ENCODE data around the gene TBX2. TPM values are rescaled to one million over a fixed set of nuclear protein-coding genes. Genes with fewer than 3 reads are reported as not detected.
A peak's percentile ranks its signal among the peaks of the same experiment; 100 is the strongest.

TBX2 gene
- total RNA-seq, 4 donors from 2014 or later = 19.0 to 33.6 (median 22.8) TPM

- WGBS, 2 donors (ENCODE audit: low coverage in 1 of 2) = 0% methylated on average over 1 of the region's 67 CpGs; no CpG with 5 or more reads in 1 of the 2 donors
- Histone ChIP-seq H3K4me1 (peaks cover 0 to 75% (median 23%) of the 10 kb centered on the region in 3 donors), H3K4me3 (peak overlapping the region; percentile 26 to 57), H3K27me3 (peaks cover 67% of the 10 kb centered on the region), H3K9me3 (no peaks in the 10 kb centered on the region), H3K36me3 (peaks cover 0 to 4% of the 10 kb centered on the region in 2 donors), H3K27ac (peak overlapping the region in 3 of 4 donors; percentile 80 to 93 (median 92))
- no peak for ATAC-seq
- no peak for TF ChIP-seq POLR2A (IDR thresholded peaks at IDR 0.05)
- no peak for TF ChIP-seq EP300 (IDR thresholded peaks at IDR 0.05)
- TF ChIP-seq POLR2AphosphoS5 (IDR thresholded peaks at IDR 0.05) = no peak
- TF ChIP-seq CTCF (IDR thresholded peaks at IDR 0.05) = no peak
These were observed 2.4 kb upstream of the TBX2 start for GRCh38 chr17:61397086-61397842.

GRCh38 chr17:61398721-61399130 is 917 bp upstream of the TBX2 start:
- Histone ChIP-seq H3K4me3 (peak overlapping the region; percentile 48 to 57), H3K27ac (peak overlapping the region; percentile 69 to 93 (median 86)), H3K9me3 (no peaks in the 10 kb centered on the region), H3K36me3 (peaks cover 0 to 7% of the 10 kb centered on the region in 2 donors), H3K4me1 (peaks cover 0 to 90% (median 27%) of the 10 kb centered on the region in 3 donors), H3K27me3 (peaks cover 82% of the 10 kb centered on the region)
- TF ChIP-seq POLR2A (IDR thresholded peaks at IDR 0.05) = no peak
- TF ChIP-seq EP300 (IDR thresholded peaks at IDR 0.05) = no peak
- no peak for TF ChIP-seq CTCF (IDR thresholded peaks at IDR 0.05)
- TF ChIP-seq POLR2AphosphoS5 (IDR thresholded peaks at IDR 0.05) = no peak
- WGBS, 2 donors (ENCODE audit: low coverage in 1 of 2) = 6% methylated on average over 10 of the region's 34 CpGs; no CpG with 5 or more reads in 1 of the 2 donors
- ATAC-seq = no peak

GRCh38 chr17:61400066-61400716 is 548 bp downstream of the TBX2 start:
- no peaks in the 10 kb centered on the region for H3K9me3 ChIP-seq
- H3K36me3 ChIP-seq = peaks cover 0 to 21% of the 10 kb centered on the region in 2 donors
- peak overlapping the region; percentile 48 to 57 for H3K4me3 ChIP-seq
- H3K4me1 ChIP-seq = peaks cover 0 to 95% (median 34%) of the 10 kb centered on the region in 3 donors
- H3K27ac ChIP-seq = peak overlapping the region; percentile 25 to 93 (median 86)
- TF ChIP-seq CTCF (IDR thresholded peaks at IDR 0.05) (no peak), EP300 (IDR thresholded peaks at IDR 0.05) (no peak), POLR2AphosphoS5 (IDR thresholded peaks at IDR 0.05) (no peak), POLR2A (IDR thresholded peaks at IDR 0.05) (no peak)
- ATAC-seq = peak; percentile 37
- 0 to 4% methylated on average over 1 to 15 of the region's 90 CpGs for WGBS, 2 donors (ENCODE audit: low coverage in 1 of 2)
- peaks cover 95% of the 10 kb centered on the region for H3K27me3 ChIP-seq

- H3K27me3 ChIP-seq = peaks cover 95% of the 10 kb centered on the region
These were observed 1.2 kb downstream of the TBX2 start for GRCh38 chr17:61400717-61401388.

More at GRCh38 chr17:61400717-61401388, 1.2 kb downstream of the TBX2 start:
- H3K27ac ChIP-seq = peak overlapping the region; percentile 25 to 93 (median 86)
- peaks cover 0 to 27% of the 10 kb centered on the region in 2 donors for H3K36me3 ChIP-seq
- ATAC-seq = no peak
- H3K4me3 ChIP-seq = peak overlapping the region; percentile 48 to 57
- peaks cover 0 to 96% (median 34%) of the 10 kb centered on the region in 3 donors for H3K4me1 ChIP-seq
- 10 to 12% methylated on average over 19 to 27 of the region's 45 CpGs for WGBS, 2 donors (ENCODE audit: low coverage in 1 of 2)
- no peaks in the 10 kb centered on the region for H3K9me3 ChIP-seq
- TF ChIP-seq CTCF (IDR thresholded peaks at IDR 0.05) (no peak), POLR2A (IDR thresholded peaks at IDR 0.05) (no peak), EP300 (IDR thresholded peaks at IDR 0.05) (no peak), POLR2AphosphoS5 (IDR thresholded peaks at IDR 0.05) (no peak)
